Gastroesophageal sphincter (tissue), 3 donors: Measurements from ENCODE around the gene RGS17.

Source experiments
- CTCF ChIP-seq, 4 experiments: fragments of 200-600 bp in 2 of 4; fragments of 450-650 bp in 2 of 4; sonication (generic) in 1 of 4; IDR thresholded peaks; one replicate each; pipeline ENCODE4 v1.5.1; 2017 to 2019; ENCODE audit warnings: antibody characterized with exemption in 4 of 4, mild to moderate bottlenecking in 2 of 4, moderate library complexity in 2 of 4
- POLR2A ChIP-seq, 2 donors: fragments of 450-650 bp; IDR thresholded peaks; one replicate each; pipeline ENCODE4 v1.6.1; 2017; ENCODE audit warnings: antibody characterized with exemption in 2 of 2, mild to moderate bottlenecking in 2 of 2, moderate library complexity in 1 of 2

GRCh38 chr6:153028286-153028685, 102.8 kb downstream of the RGS17 start:
- TF ChIP-seq CTCF (IDR thresholded peaks at IDR 0.05): no peak
- no peak for TF ChIP-seq POLR2A (IDR thresholded peaks at IDR 0.05)
